Right lung (tissue), 10 donors: Measurements from ENCODE around the gene PPIAL4G. TPM values are rescaled to one million over a fixed set of nuclear protein-coding genes. Genes with fewer than 3 reads are reported as not detected.
"Not testable (repeated sequence)": the region's sequence is repeated elsewhere in the genome, so short reads cannot be mapped to it uniquely, and the experiment has no call there.

Source experiments
- DNase-seq, 2 donors: peaks; one replicate each; pipeline ENCODE4 v3.0.0-alpha.2; 2013
- long read RNA-seq, 8 donors: transcript quantifications; one replicate each; lab custom pipeline, GENCODE V29; 2026
- polyA plus RNA-seq, 5 donors: library from polyadenylated mRNA; unstranded; fragments of 120-200 nt; gene quantifications; one replicate each; pipeline versions ENCODE4 v1.2.1 to v1.2.3, GENCODE V29; 2013; ENCODE audit warnings: inconsistent platforms in 1 of 5, low replicate concordance in 1 of 5; ENCODE audit not compliant: insufficient read length in 5 of 5, insufficient read depth in 1 of 5

Gene PPIAL4G
- under 1 TPM; 0.05 to 0.15 (median 0.07) TPM for polyA plus RNA-seq
- long read RNA-seq, donor 1, result 0 reads
- long read RNA-seq, donor 2, result 0 reads
- long read RNA-seq, donor 3, partial matches to known transcripts, result 0 of 1 reads
- long read RNA-seq, donor 3, other reads (novel, unspliced or antisense), result 0 of 1 reads
- long read RNA-seq, donor 4, result 0 reads
- long read RNA-seq, donor 5, result 0 reads
- long read RNA-seq, donor 6, partial matches to known transcripts, result 0 of 2 reads
- long read RNA-seq, donor 6, other reads (novel, unspliced or antisense), result 0 of 2 reads
- long read RNA-seq, donor 7, result 0 reads
- long read RNA-seq, donor 8, result 0 reads

DNA sequence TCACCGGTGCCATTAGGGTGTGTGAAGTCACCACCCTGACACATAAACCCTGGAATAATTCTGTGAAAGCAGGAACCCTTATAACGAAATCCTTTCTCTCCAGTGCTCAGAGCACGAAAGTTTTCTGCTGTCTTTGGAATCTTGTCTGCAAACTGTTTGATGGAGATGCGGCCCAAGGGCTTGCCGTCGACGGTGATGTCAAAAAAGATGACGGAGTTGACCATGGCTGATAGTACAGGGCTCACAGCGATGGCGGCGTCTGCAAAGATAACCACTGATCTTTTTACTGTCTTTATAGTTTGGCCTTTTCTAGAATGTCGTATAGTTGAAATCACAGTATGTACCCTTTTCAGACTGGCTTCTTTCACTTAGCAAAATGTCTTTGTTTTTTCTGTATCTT lies at the start of gene PPIAL4G:
PPIAL4G (minus strand) TSS at position 274 of the 400 bp plus-strand sequence; CDS start at position 224, 50 bp downstream.
- not testable (repeated sequence) for DNase-seq

DNA sequence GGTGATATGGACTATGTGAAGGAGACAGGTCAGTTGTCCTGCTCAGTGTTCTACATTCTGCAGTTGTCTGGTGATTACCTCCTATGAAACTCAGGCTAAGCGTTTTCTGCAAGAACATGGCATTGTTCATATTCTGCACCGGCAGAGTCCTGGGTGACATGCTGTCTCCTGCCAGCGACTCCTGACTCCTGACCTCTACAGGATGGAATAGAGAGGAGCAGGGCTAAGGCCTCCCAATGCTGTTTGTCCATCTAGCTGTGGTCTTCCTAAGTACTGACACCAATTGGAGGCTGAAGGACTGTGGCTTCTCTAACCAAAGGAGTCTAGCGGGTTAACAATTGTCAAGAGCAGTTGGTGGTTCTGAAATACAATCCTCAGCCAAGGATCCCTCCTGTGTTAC lies 49.1 kb upstream of the PPIAL4G start:
- DNase-seq, result not testable (repeated sequence)

DNA sequence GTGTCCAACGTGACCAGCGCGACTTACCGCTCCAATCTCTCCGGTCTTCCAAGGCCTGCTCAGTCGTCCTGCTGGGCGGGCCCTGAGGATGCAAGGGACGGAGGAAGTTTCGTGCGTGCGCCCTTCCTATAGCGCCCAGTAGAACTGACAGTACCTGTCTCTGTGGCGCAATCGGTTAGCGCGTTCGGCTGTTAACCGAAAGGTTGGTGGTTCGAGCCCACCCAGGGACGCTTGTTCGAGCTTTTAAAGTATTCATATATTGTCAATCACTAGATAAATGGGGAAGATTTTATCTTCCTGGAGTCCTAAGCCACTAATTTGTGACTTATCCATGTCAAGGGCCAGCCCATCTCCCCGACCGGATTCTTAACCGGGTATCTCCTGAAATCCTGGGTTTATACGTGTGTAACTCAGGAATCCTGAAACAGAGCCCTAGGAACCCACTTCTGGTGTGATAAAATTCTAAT lies 46.0 kb upstream of the PPIAL4G start:
- DNase-seq, result peak in 1 of 2 donors; percentile 1

DNA sequence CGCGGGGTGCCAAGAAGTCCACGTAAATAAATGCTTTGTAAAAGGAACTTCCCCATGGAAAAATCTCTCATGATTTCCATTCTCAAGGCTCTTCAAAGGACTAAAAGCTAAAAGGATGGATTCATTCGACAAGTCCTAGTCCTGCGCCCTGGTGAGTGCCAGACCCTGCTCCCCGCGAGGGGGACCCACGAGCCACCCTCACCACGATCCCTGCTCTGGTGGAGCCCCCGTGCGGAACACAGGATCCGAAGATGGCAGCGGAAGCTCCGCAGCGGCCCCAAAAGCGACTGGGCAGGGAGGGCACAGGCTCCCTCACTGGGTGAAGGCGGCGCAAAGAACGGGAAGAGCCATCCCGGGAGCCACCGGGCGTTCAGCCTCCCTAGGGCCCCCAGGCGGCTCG lies 45.5 kb upstream of the PPIAL4G start:
- DNase-seq, result not testable (repeated sequence)

DNA sequence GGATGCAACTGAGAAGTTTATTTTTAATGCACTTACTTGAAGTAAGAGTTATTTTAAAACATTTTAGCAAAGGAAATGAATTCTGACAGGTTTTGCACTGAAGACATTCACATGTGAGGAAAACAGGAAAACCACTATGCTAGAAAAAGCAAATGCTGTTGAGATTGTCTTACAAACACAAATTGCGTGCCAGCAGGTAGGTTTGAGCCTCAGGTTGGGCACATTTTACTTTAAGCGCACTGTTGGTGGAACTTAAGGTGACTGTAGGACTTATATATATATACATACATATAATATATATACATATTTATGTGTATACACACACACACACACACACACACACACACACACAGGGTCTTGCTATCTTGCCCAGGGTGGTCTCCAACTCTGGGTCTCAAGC lies 43.5 kb upstream of the PPIAL4G start:
- DNase-seq, result not testable (repeated sequence)

DNA sequence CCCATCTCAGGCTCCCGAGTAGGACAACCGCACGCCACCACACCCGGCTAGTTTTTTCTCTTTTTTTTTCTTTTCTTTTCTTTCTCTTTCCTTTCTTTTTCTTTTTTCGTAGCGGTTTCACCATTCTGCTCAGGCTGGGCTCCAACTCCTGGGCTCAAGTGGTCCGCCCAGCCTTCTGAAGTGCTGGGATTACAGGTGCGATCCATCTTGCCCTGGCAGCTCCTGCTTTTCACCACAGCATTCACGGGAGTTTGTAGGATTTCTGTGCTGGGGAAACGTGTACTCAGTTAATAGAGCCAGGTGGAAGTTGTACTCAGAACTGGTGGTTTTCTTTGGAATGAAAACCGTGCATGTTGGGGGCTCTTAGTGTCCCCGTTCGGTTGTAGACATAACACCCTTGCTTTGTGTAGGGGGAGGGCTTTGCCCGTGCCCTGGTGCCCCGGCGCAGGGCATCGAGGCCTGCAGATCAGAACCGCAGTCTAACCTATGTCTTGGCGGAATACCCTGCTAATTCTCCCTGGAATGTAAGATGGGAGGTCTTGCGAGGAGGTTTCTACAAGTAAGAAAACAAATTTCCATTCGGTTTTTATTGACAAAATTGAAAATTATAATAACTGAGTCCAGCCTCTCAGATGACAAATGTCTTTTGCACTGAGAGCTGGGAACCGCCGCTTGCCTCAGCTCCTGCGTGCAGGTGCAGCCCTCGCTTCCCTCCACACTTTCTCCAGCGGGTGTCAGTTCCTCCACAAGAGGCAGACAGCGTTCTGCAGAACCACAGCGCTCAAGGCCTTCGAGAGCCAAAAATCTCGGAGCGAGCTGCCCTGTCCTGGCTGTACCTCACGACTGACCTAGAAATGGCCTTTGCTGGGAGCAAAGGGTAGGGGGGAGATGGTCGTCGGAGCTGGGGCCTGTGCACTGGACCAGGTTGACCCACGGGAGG lies 40.4 kb upstream of the PPIAL4G start:
- DNase-seq, result not testable (repeated sequence)

DNA sequence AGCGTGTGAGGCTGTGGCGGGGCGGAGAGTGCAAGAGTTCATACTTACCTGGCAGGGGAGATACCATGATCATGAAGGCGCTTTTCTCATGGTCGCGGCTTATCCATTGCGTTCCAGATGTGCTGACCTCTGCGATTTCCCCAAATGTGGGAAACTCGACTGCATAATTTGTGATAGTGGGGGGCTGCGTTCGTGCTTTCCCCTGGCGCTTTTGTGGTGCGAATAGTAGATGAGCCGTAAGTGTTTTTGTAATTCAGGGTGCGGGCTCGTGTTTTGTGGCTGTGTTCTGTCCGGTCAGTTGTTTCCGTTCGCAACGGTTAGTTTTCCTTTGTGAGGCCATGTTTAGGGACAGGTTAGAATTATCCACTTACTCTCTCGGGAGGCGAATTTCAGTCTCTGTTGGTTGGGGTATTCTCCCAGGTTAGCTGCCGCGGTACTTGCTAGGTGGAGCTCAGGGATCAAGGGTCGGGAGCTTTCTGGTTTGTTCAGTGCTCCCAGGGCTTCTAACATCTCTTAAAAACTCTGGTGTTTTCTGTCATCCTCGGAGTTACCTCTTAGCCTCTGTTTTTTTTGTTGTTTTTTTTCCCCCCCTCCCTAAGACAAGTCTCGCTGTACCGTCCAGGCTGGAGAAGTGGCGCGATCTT lies 39.6 kb upstream of the PPIAL4G start:
- DNase-seq, result peak; percentile 88 to 93

DNA sequence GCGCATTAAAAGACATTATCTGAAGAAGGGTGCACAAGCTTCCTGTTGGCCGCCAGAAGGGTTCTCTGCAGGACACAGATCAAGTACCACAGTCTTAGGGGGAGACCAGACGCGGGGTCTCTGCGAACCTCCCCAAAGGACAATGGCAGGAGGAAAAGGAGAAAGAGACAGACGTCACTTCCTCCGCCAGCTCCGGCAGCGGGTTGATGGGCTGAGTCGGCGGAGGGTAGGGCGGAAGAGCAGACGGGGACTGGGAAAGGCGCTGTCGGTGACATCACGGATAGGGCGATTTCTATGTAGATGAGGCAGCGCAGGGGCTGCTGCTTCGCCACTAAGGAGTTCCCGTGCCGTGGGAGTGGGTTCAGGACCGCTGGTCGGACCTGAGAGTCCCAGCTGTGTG lies 39.0 kb upstream of the PPIAL4G start:
- DNase-seq, result peak; percentile 81 to 85

DNA sequence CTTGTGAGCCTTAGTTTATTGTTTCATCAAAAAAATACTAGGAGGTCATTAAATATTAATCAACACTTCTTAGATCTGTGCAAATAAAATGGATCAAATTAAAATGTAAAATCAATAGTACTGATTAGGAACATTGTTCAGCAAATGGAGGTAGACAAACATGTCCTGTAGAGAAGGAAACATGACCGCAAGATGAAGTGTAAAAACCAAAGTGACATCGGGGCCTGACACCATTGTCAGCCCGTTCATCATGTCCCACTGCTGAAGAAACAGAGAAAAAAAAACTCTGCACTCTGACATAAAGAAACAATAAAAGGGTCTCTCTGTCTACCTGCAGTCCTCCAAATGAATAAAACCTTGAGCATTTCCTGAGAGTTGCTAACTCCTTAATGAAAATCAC lies 31.2 kb upstream of the PPIAL4G start:
- not testable (repeated sequence) for DNase-seq

DNA sequence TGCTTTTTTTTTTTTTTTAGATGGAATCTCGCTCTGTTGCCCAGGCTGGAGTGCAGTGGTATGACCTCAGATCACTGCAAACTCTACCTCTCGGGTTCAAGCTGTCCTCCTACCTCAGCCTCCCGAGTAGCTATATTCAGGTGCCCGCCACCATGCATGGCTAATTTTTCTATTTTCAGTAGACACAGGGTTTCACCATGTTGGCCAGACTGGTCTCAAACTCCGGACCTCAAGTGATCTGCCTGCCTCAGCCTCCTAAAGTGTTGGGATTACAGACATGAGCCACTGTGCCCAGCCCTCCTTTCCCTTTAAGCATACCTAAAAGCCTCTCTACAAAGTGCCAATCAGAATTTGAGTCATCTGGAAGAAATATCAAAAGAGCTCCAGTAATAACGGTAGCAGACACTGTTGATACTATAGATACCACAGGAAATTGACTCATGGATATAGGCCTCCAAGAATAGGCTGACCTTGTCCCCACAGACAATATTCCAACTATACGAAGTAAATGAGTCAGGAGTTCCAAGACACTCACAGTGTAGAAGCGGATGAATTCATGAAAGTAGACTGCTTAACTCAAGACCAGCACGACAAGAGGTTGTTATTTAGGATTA lies 29.6 kb upstream of the PPIAL4G start:
- not testable (repeated sequence) for DNase-seq

DNA sequence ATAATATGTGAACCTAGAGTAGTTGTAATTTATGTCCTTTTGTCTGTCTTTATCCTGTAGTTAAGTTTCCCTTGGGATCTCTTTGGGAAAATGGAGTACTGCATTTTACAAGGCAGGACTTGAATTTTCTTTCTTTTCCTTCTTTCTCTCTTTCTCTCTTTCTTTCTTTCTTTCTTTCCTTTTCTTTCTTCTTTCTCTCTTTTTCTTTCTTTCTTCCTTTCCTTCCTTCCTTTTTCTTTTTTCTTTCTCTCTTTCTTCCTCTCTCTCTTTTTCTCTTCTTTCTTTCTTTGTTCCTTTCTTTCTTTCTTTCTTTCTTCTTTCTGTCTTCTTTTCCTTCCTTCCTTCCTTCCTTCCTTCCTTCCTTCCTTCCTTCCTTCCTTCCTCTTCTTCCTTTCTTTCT lies 10.8 kb upstream of the PPIAL4G start:
- DNase-seq, result not testable (repeated sequence)

DNA sequence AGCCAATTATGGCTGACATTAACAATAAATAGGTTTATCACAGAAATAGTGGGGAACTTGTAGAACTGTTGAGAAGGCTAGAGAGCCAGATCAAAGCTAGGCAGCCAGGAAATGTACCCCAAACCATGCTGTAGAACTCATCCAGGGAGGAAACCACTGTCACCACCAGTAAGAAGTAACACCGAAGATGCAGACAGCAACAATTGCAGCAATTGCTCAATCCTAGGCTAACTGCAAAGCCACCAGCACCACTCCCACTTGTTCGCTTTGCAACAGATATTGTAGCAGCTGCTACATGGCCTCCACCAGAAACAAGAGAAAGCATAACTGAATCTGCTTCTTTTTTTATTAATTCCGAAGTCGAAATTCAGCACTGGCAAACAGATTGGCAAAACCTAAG lies 2.0 kb downstream of the PPIAL4G start:
- not testable (repeated sequence) for DNase-seq

DNA sequence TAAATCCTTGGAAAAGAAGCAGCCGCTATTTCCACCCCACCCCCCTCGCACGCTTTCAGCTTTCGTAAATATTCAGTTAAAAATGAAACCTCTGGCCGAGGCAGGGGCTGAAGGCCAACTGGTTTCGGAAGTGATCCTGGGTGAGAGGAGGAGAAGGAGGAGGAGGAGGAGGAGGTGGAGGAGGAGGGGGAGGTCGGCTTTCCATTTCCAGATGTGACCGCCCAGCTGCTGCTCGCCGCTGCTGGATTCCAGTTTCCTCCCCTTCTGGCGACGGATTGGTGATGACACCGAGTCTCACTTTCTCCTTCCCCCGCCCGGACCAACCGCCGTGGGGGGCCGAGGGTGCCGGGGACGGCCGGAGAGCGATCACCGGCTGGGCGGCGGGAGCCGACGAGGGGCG lies 23.4 kb downstream of the PPIAL4G start:
- not testable (repeated sequence) for DNase-seq

DNA sequence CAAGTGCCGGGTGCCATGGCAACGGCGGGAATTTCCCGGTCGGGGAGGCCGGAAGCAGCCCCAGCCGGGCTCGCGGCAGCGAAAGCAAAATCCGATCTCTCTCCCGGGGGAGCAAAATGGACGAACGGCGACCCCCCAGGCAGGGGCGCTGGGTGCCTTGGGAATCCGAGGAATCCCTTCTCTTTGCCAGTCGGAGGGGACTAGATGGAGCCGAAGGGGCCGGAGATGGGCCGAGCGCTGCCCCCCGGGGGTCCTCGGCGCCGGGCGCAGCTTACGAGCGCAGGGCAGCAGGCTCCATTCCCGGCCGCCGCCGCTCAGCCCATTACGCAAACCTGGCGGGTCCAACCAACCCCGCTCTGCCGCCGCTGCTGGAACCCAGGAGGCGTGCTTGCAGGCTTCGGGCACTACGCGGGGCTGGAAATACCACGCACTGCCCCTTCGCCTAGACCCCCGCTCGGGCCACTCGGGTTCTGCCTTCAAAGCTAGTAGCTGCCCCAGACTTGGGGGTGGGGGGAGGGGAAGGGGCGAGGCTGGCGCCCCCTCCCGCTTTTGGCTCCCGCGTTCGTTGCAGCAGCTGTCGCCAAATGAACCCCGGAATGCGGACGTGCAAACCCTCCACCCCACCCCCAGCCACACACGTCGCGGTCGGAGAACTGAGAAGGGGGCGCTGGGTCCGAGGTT lies 24.1 kb downstream of the PPIAL4G start:
- DNase-seq, result peak; percentile 39 to 45

DNA sequence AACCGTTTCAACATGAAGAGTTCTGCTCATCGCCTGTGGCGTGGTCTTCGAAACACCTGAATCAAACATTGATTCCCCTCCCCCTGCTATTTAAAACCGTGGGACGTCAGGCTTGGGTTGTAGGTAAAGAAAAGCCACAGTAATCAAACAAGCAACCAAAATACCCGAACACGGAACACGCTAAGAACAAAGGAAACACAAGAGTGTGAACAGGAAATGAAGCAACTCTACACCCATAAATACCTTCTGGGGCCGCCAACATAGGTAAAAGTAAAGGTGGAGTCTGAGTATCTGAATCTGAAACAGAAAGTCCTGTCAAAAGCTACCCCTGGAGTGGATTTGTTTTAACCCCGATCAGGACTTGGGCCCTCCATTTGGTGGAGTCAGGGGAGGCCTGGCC lies 24.7 kb downstream of the PPIAL4G start:
- DNase-seq, result not testable (repeated sequence)

DNA sequence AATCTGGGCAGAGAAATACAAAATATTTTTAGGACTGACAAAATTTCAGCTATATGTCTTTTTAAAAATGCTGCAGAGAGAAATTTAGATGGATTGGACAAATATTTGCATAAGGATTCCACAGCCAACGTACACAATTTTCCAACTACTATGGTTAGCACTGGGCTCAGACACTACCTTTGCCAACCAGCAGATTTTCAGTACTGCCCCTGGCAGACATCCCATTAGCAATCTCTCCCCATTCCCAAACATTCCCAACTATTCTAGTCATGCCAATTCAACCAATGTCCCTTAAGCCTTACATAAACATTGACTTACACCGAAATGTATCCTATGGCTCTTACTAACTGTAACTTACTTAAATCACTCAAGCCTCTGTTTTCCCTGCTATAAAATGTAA lies 30.3 kb downstream of the PPIAL4G start:
- not testable (repeated sequence) for DNase-seq

DNA sequence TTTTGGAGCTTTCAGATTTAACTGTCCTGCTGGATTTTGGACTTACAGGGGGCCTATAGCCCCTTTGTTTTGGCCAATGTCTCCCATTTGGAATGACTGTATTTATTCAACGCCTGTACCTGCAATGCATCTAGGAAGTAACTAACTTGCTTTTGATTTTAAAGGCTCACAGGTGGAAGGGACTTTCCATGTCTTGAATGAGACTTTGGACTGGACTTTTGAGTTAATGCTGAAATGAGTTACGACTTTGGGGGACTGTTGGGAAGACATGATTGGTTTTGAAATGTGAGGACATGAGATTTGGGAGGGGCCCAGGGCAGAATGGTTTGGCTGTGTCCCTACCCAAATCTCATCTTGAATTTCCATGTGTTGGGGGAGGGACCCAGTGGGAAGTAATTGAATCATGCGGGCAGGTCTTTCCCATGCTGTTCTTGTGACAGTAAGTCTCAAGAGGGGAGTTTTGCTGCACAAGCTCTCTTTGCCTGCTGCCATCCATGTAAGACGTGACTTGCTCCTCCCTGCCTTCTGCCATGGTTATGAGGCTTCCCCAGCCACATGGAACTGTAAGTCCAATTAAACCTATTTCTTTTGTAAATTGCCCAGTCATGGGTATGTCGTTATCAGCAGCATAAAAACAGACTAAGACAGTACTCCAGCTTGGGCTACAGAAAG lies 43.3 kb downstream of the PPIAL4G start:
- not testable (repeated sequence) for DNase-seq

DNA sequence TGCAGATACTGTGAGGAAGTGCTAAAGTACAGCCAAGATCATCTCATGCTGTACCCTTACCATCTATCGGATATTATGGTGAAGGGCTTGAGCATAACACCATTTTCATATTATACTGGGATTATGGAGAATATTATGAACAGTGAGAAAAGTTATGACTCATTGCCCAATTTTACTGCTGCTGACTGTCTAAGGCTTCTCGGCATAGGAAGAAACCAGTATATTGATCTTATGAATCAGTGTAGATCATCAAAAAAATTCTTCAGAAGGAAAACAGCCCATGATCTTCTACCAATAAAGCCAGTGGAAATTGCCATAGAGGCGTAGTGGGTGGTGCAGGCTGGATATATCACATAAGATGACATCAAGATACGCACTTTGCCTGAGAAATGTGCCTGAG lies 47.7 kb downstream of the PPIAL4G start:
- DNase-seq, result no peak

DNA sequence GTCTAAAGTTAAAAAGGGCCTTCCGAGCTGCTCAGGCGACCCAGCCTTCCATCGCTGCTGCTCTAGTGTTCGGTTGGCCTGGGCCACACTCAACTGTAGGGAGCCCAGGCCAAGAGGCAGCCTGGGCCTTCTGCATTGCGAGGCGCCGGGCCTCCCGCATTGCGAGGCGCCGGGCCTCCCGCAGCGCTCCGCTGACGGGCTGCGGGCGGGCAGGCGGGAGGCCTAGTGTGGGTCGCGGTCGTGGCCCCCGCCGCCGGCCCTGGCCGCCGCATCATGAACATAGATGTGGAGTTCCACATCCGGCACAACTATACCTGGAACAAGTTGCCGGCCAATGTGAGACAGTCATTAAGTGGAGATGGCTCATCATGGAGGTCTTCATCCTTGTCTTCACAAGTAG lies 48.3 kb downstream of the PPIAL4G start:
- DNase-seq, result no peak

DNA sequence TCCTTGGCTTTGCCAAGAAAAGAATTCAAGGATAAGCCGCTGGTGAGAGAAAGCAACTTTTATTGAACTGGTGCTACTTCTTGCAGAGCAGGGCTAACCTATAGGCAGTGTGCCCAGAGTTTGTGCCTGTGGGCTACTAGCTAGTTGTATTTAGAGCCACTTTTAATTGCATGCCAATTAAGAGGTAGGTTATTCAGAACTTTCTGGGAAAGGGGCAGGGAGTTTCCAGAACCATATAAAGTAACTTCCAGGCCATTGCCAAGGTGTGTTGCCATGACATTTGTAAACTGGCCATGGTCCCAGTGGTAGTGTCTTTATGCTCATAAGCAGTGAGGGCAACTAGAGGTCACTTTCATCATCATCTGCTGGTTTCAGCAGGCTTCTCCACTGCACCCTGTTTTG lies 50.2 kb downstream of the PPIAL4G start:
- DNase-seq, result not testable (repeated sequence)
